Epithelial cell of esophagus (primary cell): ENCODE data around the gene LGALS7B.

Experiments
- DNase-seq: peaks from one replicate; pipeline ENCODE4 v3.0.0; 2010; ENCODE audit warnings: low read depth
- H3K4me3 ChIP-seq: 2 replicates; pipeline ENCODE4 v1.5.1; 2011; ENCODE audit warnings: mild to moderate bottlenecking, low read length, control low read depth
- TF ChIP-seq, protein P1 (sequence below): IDR thresholded peaks from 2 replicates; pipeline ENCODE4 v1.5.1; 2011; ENCODE audit warnings: low read depth, mild to moderate bottlenecking, low read length, control low read depth, inconsistent platforms; ENCODE audit not compliant: insufficient read depth; ENCODE audit errors: missing control alignments

The LGALS7B gene

GRCh38 chr19:38830039-38830733 is 41.2 kb downstream of the LGALS7B start:
- TF ChIP-seq, protein P1, sequence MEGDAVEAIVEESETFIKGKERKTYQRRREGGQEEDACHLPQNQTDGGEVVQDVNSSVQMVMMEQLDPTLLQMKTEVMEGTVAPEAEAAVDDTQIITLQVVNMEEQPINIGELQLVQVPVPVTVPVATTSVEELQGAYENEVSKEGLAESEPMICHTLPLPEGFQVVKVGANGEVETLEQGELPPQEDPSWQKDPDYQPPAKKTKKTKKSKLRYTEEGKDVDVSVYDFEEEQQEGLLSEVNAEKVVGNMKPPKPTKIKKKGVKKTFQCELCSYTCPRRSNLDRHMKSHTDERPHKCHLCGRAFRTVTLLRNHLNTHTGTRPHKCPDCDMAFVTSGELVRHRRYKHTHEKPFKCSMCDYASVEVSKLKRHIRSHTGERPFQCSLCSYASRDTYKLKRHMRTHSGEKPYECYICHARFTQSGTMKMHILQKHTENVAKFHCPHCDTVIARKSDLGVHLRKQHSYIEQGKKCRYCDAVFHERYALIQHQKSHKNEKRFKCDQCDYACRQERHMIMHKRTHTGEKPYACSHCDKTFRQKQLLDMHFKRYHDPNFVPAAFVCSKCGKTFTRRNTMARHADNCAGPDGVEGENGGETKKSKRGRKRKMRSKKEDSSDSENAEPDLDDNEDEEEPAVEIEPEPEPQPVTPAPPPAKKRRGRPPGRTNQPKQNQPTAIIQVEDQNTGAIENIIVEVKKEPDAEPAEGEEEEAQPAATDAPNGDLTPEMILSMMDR: no peak
- H3K4me3 ChIP-seq: no peak overlapping the region
- DNase-seq: no peak

- TF ChIP-seq, protein P1: no peak
- peak; percentile 80 for DNase-seq
- H3K4me3 ChIP-seq: peak overlapping the region; percentile 78
Measured at GRCh38 chr19:38831142-38831605, 42.2 kb downstream of the LGALS7B start.

GRCh38 chr19:38833092-38833425 is 44.1 kb downstream of the LGALS7B start:
- DNase-seq: no peak
- no peak overlapping the region for H3K4me3 ChIP-seq
- TF ChIP-seq, protein P1: no peak

GRCh38 chr19:38834104-38834490 is 45.1 kb downstream of the LGALS7B start:
- TF ChIP-seq, protein P1: no peak
- H3K4me3 ChIP-seq: no peak overlapping the region
- DNase-seq: no peak

- H3K4me3 ChIP-seq: no peak overlapping the region
- TF ChIP-seq, protein P1: no peak
- DNase-seq: no peak
Measured at GRCh38 chr19:38834590-38834989, 45.6 kb downstream of the LGALS7B start.

DNA sequence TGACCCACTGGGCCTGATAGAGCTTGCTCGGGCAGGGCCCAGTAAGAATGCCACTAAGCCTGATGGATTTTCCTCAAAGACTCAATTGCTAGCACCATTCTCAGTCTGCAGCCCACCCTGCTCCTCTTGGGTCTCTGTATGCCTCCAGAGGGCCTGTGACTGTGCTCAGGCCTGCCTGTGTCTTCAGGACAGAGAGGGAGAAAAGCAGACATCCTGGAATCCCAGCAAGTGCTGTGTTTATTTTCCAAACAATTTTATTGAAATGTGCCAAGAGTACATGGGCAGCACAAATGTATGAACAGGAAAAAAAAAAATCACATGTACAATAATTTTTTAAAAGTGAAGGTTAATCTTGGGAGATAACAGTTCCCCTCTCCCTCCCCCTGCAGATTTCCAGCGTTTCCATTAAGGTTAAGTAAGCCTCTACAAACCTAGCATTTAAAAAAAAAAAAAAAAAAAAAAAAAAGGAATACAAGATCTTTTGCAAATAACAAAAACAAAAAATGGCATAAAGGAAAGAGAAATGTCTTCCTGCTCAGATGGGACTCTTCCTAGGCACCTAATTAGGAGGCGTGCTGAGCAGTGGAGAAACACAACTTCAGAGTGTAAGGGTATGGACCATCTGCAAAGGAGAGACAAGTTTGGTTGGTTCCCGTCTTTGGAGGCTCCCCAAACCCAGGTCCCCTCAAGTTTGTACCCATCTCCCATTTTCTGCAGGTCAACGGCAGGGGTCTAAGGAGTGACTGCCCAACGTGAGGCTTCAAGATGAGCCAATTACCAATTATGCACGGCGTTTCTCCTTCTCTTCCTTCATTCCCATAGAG is 47.4 kb downstream of the LGALS7B start:
- TF ChIP-seq, protein P1: no peak
- H3K4me3 ChIP-seq: no peak overlapping the region
- DNase-seq: no peak
